HEK293 (cell line): ENCODE measurements around the gene LRP1B.

Experiments
- CTCF ChIP-seq: fragments of 450-650 bp; formaldehyde crosslinking; IDR thresholded peaks from 2 replicates; pipeline ENCODE4 v1.5.1; 2016; ENCODE audit warnings: missing biosample characterization, missing genetic modification characterization
- REST ChIP-seq: fragments of 450-650 bp; formaldehyde crosslinking; IDR thresholded peaks from 2 replicates; pipeline ENCODE4 v1.5.1; 2016; ENCODE audit warnings: missing biosample characterization, missing genetic modification characterization
- ZBTB1 ChIP-seq: fragments of 450-650 bp; formaldehyde crosslinking; IDR thresholded peaks from 2 replicates; pipeline ENCODE4 v1.5.1; 2016; ENCODE audit warnings: missing biosample characterization, missing genetic modification characterization
- ZBTB17 ChIP-seq: fragments of 450-650 bp; formaldehyde crosslinking; IDR thresholded peaks from 2 replicates; pipeline ENCODE4 v1.5.1; 2016; ENCODE audit warnings: missing biosample characterization, missing genetic modification characterization
- ZNF274 ChIP-seq, 2 experiments: fragments of 200-500 bp in 1 of 2; fragments of 450-650 bp in 1 of 2; sonication (Bioruptor generic) in 1 of 2; formaldehyde crosslinking in 1 of 2; IDR thresholded peaks; 2 replicates each; pipeline versions ENCODE4 v1.5.1 to v1.6.1; 2014 to 2016; ENCODE audit warnings: borderline replicate concordance in 1 of 2, inconsistent platforms in 1 of 2, low read length in 1 of 2, missing biosample characterization in 1 of 2, missing genetic modification characterization in 1 of 2

GRCh38 chr2:140200764-140201163, 1930.1 kb downstream of the LRP1B start:
- TF ChIP-seq ZNF274 (IDR thresholded peaks at IDR 0.05; ENCODE audit: low read length) = no peak
- TF ChIP-seq ZNF274 (tag by site-specific recombination; IDR thresholded peaks at IDR 0.05; ENCODE audit: borderline replicate concordance) = no peak
- no peak for TF ChIP-seq CTCF
- no peak for TF ChIP-seq REST (tag by site-specific recombination)
- TF ChIP-seq ZBTB17 (tag by site-specific recombination) = no peak
- no peak for TF ChIP-seq ZBTB1 (tag by site-specific recombination)
